CD4-positive, alpha-beta T cell treated with Interleukin-1 beta for 1 hour (primary cell): Measurements from ENCODE around the gene WBP4.
"Not testable (repeated sequence)": the region's sequence is repeated elsewhere in the genome, so short reads cannot be mapped to it uniquely, and the experiment has no call there.

Experiments used
- DNase-seq, 2 donors: peaks; one replicate each; pipeline ENCODE4 v3.0.0-alpha.2; 2020 to 2022

WBP4 gene

DNA sequence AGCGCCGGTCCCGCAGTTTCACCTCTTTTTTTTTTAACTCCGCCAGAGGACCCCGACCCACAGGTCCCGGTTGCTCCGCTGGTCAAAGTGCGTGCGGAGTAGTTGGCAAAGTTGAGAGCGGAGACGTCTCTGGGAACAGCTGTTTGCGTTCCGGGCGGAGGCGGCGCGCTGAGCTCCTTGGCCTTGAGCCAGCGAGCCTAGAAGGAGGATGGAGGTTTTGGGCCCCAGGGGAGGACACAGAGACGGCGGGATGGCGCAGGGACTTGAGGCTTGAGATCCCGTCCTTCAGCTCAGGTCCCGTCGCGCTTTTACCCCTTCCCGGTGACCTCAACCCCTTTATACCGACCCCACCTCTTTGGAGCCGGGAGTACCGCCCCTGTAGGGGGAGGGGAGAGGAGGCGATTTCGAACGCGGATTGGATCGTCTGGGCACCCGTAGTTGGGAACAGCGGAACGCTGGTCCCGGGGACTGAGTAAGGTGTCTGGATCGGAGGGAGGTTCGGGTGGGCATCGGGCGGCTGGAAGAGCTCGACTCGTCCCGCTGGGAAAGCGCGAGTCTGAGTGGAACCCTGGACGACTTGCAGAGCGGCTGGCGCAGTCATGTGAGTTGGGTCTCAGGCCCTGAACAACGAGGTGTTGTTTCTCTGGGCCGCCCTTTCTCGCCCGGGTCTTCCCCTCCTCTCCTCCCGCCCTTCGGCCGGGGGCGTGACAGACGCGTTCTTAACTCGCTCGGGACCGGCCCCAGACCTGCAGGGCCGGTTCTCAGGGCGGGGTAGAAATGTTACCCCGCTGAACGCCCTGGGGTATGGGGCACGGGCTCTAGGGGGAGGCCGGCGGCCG, at the start of gene WBP4:
WBP4 (plus strand) TSS at position 435 of the 839 bp plus-strand sequence; CDS start at position 600, 165 bp downstream.
- DNase-seq = peak; percentile 88 to 89

GRCh38 chr13:41012536-41012935, 48.8 kb upstream of the WBP4 start:
- no peak for DNase-seq

DNA sequence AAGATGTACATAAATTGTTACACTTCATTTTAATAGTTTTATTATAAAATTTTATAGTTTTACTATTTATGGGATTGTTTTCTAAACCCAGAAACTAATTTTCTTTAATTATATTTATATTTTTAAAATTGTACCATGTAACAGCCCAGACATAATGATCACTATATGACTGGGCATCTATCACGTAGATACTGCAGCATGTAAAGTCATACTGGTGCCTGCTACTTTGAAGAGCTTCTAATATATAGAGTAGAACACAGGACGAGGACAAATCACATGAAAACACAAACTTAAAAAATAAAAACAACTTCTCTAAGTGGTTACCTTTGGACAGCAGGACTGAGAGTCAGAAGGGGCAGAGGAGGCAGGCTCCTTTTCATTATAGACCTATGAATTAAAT, 47.5 kb upstream of the WBP4 start:
- no peak for DNase-seq

DNA sequence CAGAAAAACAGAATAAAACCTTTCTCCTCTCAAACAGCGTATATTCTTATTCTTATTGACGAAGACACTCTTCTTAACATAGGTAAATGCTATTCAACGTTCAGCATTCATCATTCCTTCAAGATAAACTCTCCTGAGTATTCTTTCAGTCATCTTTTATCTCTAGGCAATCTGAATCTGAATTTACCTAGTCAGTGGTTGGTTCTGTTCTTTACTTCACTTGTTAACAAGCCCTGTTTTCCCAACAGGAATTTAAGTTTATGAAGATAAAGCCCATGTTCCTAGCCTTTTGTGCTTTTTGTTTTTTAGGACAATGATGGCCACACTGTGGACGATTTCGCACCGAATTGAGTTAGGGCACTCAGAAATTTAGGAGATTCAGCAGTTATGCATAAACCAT, 45.4 kb upstream of the WBP4 start:
- no peak for DNase-seq

DNA sequence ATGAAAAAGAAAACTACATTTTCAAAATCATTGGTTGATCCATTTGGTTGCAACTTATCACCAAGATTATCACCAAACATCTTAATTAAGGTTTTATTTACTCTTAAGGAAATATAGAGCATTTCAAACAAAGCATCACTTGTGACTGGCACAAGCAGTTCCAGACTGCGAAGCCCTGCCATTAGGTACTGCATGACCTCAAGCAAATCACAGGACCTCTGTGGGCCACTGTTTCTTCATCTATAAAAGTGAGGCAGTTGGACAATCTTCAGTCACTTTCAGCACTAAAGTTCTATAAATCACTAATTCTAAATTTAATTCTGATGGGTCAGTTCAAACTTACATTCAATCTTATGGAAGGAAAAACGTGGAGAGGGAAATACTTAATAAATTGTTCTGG, 44.1 kb upstream of the WBP4 start:
- peak; percentile 58 to 59 for DNase-seq

- peak in 1 of 2 donors; percentile 46 for DNase-seq
Measured at GRCh38 chr13:41017817-41018601, 43.3 kb upstream of the WBP4 start.

DNA sequence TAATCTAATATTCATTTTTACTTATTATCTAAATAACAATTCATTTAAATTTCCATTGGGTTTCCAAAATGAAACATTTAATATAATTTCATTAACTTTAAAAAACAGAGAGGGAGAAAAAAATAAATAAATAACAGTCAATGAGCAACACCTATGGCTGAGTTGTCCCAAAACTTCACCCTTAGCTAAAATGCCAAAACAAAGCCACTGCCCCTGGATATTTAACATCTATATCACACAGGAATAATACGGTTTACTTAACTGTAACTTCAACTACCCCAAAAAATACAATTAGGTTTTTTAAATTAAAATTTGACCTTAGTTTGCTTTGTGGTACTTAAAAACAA, 42.7 kb upstream of the WBP4 start:
- DNase-seq = no peak

- DNase-seq = peak; percentile 81 to 82
Measured at GRCh38 chr13:41019011-41019487, 42.3 kb upstream of the WBP4 start, which contains the start of gene ELF1. ELF1 (minus strand) TSS chr13:41019316; CDS start chr13:40982054, 37,262 bp downstream.

DNA sequence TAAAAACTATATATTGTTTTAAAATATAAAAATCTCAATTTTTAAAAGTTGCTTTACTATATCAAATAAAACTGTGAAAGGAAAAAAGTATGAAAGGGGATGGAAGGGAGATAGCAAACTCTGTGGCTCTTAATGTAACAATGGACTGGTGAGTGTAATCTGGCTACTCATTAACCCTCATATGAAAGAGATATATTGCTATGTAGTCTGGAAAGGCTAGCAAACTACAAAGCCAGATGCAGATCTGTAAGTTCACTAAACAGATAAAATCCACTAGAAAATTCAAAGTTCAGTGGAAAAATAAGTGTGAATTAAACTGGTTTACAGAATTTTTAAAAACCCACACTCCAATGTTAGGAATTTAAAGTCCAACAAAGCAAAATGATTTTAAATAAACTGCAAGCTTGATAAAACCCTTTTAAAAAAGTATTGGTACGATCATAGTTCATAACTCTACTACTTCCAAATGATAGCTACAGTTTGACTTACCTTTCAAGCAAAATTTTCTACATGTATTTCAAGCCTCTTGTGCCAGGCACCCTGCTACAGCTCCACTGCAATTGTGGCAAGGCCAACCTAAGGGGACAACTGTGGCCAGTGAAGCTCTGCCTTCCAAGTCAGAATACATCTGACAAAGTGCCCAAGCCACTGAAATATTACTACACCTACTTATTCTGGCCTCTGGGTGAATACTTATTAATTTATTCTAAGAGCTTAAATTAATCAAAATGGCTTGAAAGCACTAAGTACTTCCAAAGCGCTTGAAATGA, 41.5 kb upstream of the WBP4 start:
- DNase-seq = no peak

DNA sequence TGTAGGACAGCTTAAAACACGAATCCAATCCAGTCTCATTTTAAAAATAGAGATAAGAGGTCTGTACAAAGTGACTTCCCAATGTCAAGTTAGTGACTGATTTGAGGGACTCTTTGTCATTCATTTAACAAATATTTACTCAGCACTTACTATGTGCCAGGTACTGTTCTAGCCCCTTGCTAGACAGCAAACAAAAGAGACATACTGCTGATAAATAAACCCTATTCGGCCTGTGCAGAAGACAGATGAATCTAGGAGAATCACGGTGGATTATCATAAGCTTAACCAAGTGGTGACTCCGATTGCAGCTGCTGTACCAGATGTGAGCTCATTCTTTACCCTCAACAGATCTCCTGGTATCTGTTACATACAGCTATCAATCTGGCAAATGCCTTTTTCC, 35.8 kb upstream of the WBP4 start:
- no peak for DNase-seq

GRCh38 chr13:41026788-41027187, 34.5 kb upstream of the WBP4 start:
- DNase-seq = no peak

DNA sequence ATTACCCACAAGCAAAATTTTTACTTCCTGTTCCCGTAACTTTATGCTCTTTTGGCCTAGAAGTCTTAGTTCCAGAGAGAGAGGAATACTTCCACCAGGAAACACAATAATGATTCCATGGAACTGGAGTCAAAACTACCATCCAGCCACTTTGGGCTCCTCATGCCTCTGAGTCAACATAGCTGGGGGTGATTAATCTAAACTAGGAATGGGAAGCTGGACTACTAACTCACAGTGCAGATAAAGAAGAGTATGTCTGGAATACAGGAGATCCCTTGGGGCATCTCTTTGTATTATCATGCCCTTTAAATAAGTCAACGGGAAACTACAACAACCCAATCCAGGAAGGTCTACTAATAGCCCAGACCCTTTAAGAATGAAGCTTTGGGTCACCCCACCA, 33.3 kb upstream of the WBP4 start:
- DNase-seq = no peak

DNA sequence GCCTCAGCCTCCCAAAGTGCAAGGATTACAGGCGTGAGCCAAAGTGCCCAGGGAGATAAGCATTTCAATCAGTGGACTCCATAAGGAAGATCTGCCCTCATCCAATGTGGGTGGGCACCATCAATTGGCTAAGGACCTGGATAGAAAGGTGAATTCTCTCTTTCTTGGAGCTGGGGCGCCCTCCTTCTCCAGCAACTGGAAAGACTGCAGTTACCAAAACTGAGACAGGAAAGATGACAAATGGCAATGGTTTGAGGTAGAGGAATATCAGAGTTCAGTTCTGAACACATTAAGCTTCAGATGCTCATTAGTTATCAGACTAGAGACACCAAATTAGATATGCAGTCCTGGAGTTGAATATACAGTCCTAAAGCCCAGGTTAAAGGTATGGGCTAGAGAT, 31.7 kb upstream of the WBP4 start:
- peak in 1 of 2 donors; percentile 24 for DNase-seq

DNA sequence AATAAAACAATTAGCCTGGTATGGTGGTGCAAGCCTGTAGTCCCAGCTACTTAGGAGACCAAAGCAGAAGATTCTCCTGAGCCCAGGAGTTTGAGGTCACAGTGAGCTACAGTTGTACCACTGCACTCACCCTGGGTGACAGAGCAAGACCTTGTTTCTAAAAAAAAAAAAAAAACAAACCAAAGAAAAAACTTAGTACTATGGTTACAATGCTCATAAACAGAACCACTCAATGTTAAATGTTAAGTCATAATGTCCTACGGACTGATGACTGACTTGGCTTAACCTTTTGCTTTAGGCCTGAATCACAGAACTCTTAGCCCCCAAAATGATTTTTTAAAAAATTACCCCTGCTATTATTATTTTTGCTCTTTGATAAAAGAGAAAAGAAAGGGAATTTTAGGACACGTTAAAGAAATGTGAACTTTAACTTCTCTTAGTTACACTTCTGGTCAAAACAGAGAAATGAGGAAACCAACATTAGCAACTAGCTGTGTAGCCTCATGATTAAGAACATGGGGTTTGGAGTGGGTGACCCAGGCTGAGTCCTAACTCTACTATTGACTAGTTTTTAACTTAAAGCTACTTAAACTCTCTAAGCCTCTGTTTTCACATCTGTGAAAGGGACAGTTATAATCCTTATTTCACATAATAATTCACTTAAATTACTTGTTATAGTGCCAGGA, 28.5 kb upstream of the WBP4 start:
- no peak for DNase-seq

GRCh38 chr13:41034382-41034781, 26.9 kb upstream of the WBP4 start:
- DNase-seq = no peak

- no peak for DNase-seq
Measured at GRCh38 chr13:41034881-41035280, 26.4 kb upstream of the WBP4 start.

- DNase-seq = not testable (repeated sequence)
Measured at GRCh38 chr13:41036557-41036956, 24.8 kb upstream of the WBP4 start.

GRCh38 chr13:41039746-41040145, 21.6 kb upstream of the WBP4 start:
- DNase-seq = no peak

DNA sequence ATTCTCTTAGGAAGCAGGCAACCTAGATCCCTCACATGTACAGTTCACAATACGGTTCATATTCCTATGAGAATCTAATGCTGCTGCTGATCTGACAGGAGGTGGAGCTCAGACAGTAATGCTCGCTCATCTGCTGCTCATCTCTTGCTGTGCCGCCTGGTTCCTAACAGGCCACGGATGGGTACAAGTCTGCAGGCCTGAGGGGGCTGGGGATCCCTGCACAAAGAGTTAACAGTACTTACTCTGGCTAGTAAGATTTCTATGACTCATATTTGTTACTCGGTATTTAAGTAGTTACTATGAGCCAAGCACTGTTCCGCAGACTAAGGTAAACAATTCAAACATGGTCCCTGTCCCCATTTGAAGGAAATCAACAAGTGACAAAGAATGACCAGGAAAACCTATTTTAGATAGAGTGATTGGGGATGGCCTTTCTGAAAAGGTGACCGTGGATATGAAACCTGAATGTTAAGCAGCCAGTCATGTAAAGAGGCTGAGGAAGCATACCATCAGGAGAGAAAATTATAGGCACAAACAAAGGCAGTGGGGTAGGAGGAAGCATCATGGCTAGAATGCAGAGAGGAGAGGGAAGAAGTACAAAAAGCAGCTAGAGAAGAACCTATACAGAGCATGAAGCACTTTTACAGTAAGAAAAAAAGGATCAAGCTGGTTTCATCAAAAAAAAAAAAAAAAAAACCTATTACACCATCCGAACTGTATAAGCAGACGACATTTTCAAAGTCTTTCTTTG, 20.6 kb upstream of the WBP4 start:
- DNase-seq = no peak

- not testable (repeated sequence) for DNase-seq
Measured at GRCh38 chr13:41042419-41042818, 18.9 kb upstream of the WBP4 start.

DNA sequence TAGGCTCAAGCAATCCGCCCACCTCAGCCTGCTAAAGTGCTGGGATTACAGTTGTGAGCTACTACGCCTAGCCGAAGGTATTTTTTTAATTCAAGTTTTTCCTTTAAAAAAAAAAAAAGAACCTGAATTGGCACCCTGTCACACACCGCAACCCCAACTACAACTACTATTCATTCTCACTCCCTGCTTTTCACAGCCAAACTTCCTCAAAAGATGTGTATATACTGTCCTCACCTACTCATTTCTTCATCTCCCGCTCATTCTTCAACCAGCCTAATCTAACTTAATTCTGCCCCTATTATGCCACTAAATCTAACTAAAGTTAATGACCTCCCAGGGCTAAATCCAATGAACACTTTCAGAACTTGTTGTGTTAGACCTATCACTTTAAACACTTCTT, 12.7 kb upstream of the WBP4 start:
- no peak for DNase-seq
